H1 (cell line): ENCODE results near the gene AMOT. TPM values are rescaled to one million over a fixed set of nuclear protein-coding genes. Genes with fewer than 3 reads are reported as not detected.

Source experiments
- CTCF ChIA-PET: fragments of 300-600 bp; sonication (Branson Sonifier 250); formaldehyde crosslinking; loops from one replicate; lab custom pipeline; 2021; ENCODE audit not compliant: partially characterized antibody; lab: Charles Lee
- POLR2A ChIA-PET: fragments of 300-600 bp; sonication (Branson Sonifier 250); formaldehyde crosslinking; loops from one replicate; lab custom pipeline; 2021; ENCODE audit warnings: inconsistent platforms; ENCODE audit not compliant: partially characterized antibody; lab: Charles Lee
- DNase-seq, 2 experiments: peaks; one replicate each; pipeline versions ENCODE4 v3.0.0 to v3.0.0-alpha.2; 2010 to 2022; ENCODE audit warnings: low spot score in 2 of 2, low read depth in 1 of 2, mixed read lengths in 1 of 2
- FAIRE-seq: peaks from 2 replicates; lab custom pipeline; 2011; peaks lifted over from hg19 to GRCh38; lab: Jason Lieb, UNC
- H2AFZ ChIP-seq: 2 replicates; pipeline ENCODE4 v1.8.1; 2012; ENCODE audit warnings: low read length, inconsistent platforms
- H2AK5ac ChIP-seq: 2 replicates; pipeline ENCODE4 v1.6.1; 2013; ENCODE audit warnings: low read depth, low read length
- H2BK120ac ChIP-seq: replicated peaks from 2 replicates; pipeline ENCODE3; 2013; ENCODE audit warnings: low read depth, low read length, inconsistent platforms
- H2BK12ac ChIP-seq: 2 replicates; pipeline ENCODE4 v1.6.1; 2013; ENCODE audit warnings: low read depth, low read length
- H2BK15ac ChIP-seq: 2 replicates; pipeline ENCODE4 v1.6.1; 2013; ENCODE audit warnings: low read length
- H2BK20ac ChIP-seq: 2 replicates; pipeline ENCODE4 v1.6.1; 2013; ENCODE audit warnings: low read length
- H2BK5ac ChIP-seq: 2 replicates; pipeline ENCODE4 v1.6.1; 2013; ENCODE audit warnings: low read depth, low read length
- H3K14ac ChIP-seq: 2 replicates; pipeline ENCODE4 v1.6.1; 2013; ENCODE audit warnings: inconsistent platforms; ENCODE audit not compliant: insufficient read length
- H3K18ac ChIP-seq: 2 replicates; pipeline ENCODE4 v1.6.1; 2013; ENCODE audit warnings: low read length; ENCODE audit errors: extremely low read depth
- H3K23ac ChIP-seq: 2 replicates; pipeline ENCODE4 v1.6.1; 2013; ENCODE audit warnings: inconsistent platforms; ENCODE audit not compliant: insufficient read length
- H3K23me2 ChIP-seq: 2 replicates; pipeline ENCODE4 v1.6.1; 2013; ENCODE audit warnings: low read depth, low read length
- H3K27ac ChIP-seq: 2 replicates; pipeline ENCODE4 v1.6.1; 2011; ENCODE audit warnings: low read depth, low read length, inconsistent platforms
- H3K27me3 ChIP-seq, 4 experiments: replicated peaks in 1 of 4; 1 replicate in 1 of 4; 2 replicates in 3 of 4; pipeline versions ENCODE4 v1.6.1 to v1.8.1; 2011 to 2013; ENCODE audit warnings: low read length in 3 of 4, mild to moderate bottlenecking in 3 of 4, inconsistent platforms in 2 of 4, mixed read lengths in 2 of 4, moderate library complexity in 1 of 4; ENCODE audit not compliant: control insufficient read depth in 3 of 4, insufficient read depth in 3 of 4; ENCODE audit errors: extremely low read depth in 1 of 4
- H3K36me3 ChIP-seq, 4 experiments: 2 replicates each; pipeline versions ENCODE4 v1.6.1 to v1.8.1; 2011 to 2013; ENCODE audit warnings: mild to moderate bottlenecking in 4 of 4, low read length in 3 of 4, moderate library complexity in 2 of 4, control low read depth in 1 of 4, inconsistent platforms in 1 of 4; ENCODE audit not compliant: insufficient read depth in 4 of 4, control insufficient read depth in 2 of 4
- H3K4ac ChIP-seq: replicated peaks from 2 replicates; pipeline ENCODE3; 2013; ENCODE audit warnings: low read length, low read depth, mixed read lengths, inconsistent platforms; ENCODE audit not compliant: insufficient read length
- H3K4me1 ChIP-seq, 4 experiments: replicated peaks in 1 of 4; 1 replicate in 1 of 4; 2 replicates in 3 of 4; pipeline versions ENCODE4 v1.6.1 to v1.8.1; 2011 to 2013; ENCODE audit warnings: low read length in 3 of 4, inconsistent platforms in 2 of 4, mixed read lengths in 1 of 4; ENCODE audit not compliant: insufficient read depth in 4 of 4, control insufficient read depth in 3 of 4
- H3K4me2 ChIP-seq, 2 experiments: 2 replicates each; pipeline versions ENCODE4 v1.6.1 to v1.8.1; 2011 to 2013; ENCODE audit warnings: low read depth in 2 of 2, low read length in 2 of 2, control low read depth in 1 of 2, inconsistent platforms in 1 of 2, mild to moderate bottlenecking in 1 of 2; ENCODE audit not compliant: insufficient read depth in 1 of 2
- H3K4me3 ChIP-seq, 4 experiments: fragments of 200-600, 300-600 bp in 1 of 4; sonication (generic), shearing (Covaris generic), sonication (Bioruptor Twin) in 1 of 4; 2 replicates each; pipeline versions ENCODE4 v1.5.1 to v1.8.1; 2011 to 2016; ENCODE audit warnings: low read length in 4 of 4, low read depth in 3 of 4, control low read depth in 2 of 4, inconsistent platforms in 2 of 4, mild to moderate bottlenecking in 2 of 4, mixed read lengths in 1 of 4, moderate library complexity in 1 of 4; ENCODE audit not compliant: insufficient read depth in 2 of 4; ENCODE audit errors: extremely low read depth in 1 of 4
- H3K56ac ChIP-seq: replicated peaks from 2 replicates; pipeline ENCODE3; 2013; ENCODE audit warnings: low read depth, mild to moderate bottlenecking, mixed read lengths, low read length, inconsistent platforms; ENCODE audit not compliant: insufficient read length
- H3K79me1 ChIP-seq: 2 replicates; pipeline ENCODE4 v1.6.1; 2013; ENCODE audit warnings: low read depth, low read length, control low read depth
- H3K79me2 ChIP-seq, 2 experiments: 2 replicates each; pipeline versions ENCODE4 v1.6.1 to v1.8.1; 2012 to 2013; ENCODE audit warnings: low read length in 2 of 2, mild to moderate bottlenecking in 2 of 2, inconsistent platforms in 1 of 2; ENCODE audit not compliant: insufficient read depth in 2 of 2, control insufficient read depth in 1 of 2
- H3K9ac ChIP-seq, 4 experiments: replicated peaks in 1 of 4; 1 replicate in 1 of 4; 2 replicates in 3 of 4; pipeline versions ENCODE4 v1.6.1 to v1.8.1; 2011 to 2013; ENCODE audit warnings: low read depth in 3 of 4, low read length in 3 of 4, control low read depth in 2 of 4, mild to moderate bottlenecking in 2 of 4, moderate library complexity in 2 of 4, inconsistent platforms in 1 of 4; ENCODE audit errors: extremely low read depth in 1 of 4
- H3K9me3 ChIP-seq, 2 experiments: 2 replicates each; pipeline versions ENCODE4 v1.6.1 to v1.8.1; 2012 to 2013; ENCODE audit warnings: mild to moderate bottlenecking in 2 of 2, moderate library complexity in 2 of 2, control low read depth in 1 of 2, inconsistent platforms in 1 of 2, low read depth in 1 of 2, low read length in 1 of 2, mixed read lengths in 1 of 2; ENCODE audit not compliant: insufficient read depth in 2 of 2
- H4K20me1 ChIP-seq, 2 experiments: replicated peaks in 1 of 2; 2 replicates each; pipeline versions ENCODE3 to v1.8.1; 2011 to 2013; ENCODE audit warnings: inconsistent platforms in 2 of 2, low read length in 2 of 2, mild to moderate bottlenecking in 1 of 2; ENCODE audit not compliant: insufficient read depth in 2 of 2, control insufficient read depth in 1 of 2
- H4K5ac ChIP-seq: 2 replicates; pipeline ENCODE4 v1.6.1; 2013; ENCODE audit warnings: low read length, low read depth, mixed read lengths, inconsistent platforms; ENCODE audit not compliant: insufficient read length
- H4K8ac ChIP-seq: 2 replicates; pipeline ENCODE4 v1.8.0; 2013; ENCODE audit warnings: mild to moderate bottlenecking, moderate library complexity, low read length, inconsistent platforms; ENCODE audit not compliant: insufficient read depth; ENCODE audit errors: extremely low read depth
- H4K91ac ChIP-seq: replicated peaks from 2 replicates; pipeline ENCODE3; 2013; ENCODE audit warnings: low read length, mixed read lengths, inconsistent platforms; ENCODE audit not compliant: insufficient read length
- TCF12 ChIP-seq: IDR thresholded peaks from 2 replicates; pipeline ENCODE4 v1.6.1; 2011; ENCODE audit warnings: low read depth, mild to moderate bottlenecking, low read length
- WGBS, 2 experiments: shearing (Covaris generic) in 1 of 2; methylation state at CpG; one replicate each; pipeline versions ENCODE4 v1.1.6 to v1.1.7; 2013 to 2015; ENCODE audit warnings: low lambda C conversion rate in 2 of 2, mixed read lengths in 2 of 2, inconsistent platforms in 1 of 2, low coverage in 1 of 2, missing lambda C conversion rate in 1 of 2; ENCODE audit not compliant: insufficient replicate concordance in 2 of 2, insufficient coverage in 1 of 2, insufficient read length in 1 of 2; ENCODE audit errors: extremely low coverage in 1 of 2, missing lambda C conversion rate in 1 of 2; 5-methylcytosine and 5-hydroxymethylcytosine counted together
- polyA plus RNA-seq, 7 experiments: library from polyadenylated mRNA; depleted of rRNA in 3 of 7; stranded (reverse) in 5 of 7; unstranded in 2 of 7; fragments of >200 nt in 5 of 7; fragments of 200-250 nt in 2 of 7; gene quantifications; 1 replicate in 5 of 7; 2 replicates in 1 of 7; 4 replicates in 1 of 7; pipeline versions ENCODE4 v1.2.1 to v1.2.3, GENCODE V29; 2011 to 2013; ENCODE audit warnings: missing spikeins in 2 of 7, mixed read lengths in 2 of 7
- total RNA-seq: library from RNA; stranded (reverse); fragmentation: NEBNext Ultra II Directional; extraction: Animal tissue kit (Norgen Biotek cat#: 25700); gene quantifications from 2 replicates; pipeline ENCODE4 v1.2.1, GENCODE V29; 2021

Gene AMOT
- total and polyA plus RNA-seq, 2 of the 8 experiments (the other 6 are each of a cell fraction or from before 2014, with no cell fraction given), result 2.3 to 7.1 TPM

- no peak overlapping the region for H2BK5ac ChIP-seq
- no peak overlapping the region for H3K18ac ChIP-seq
- FAIRE-seq (no peak), DNase-seq (no peak)
- no peak overlapping the region for H2AFZ ChIP-seq
- H3K27ac ChIP-seq, result no peak overlapping the region
- H4K20me1 ChIP-seq, result no peaks in the 10 kb centered on the region
- H4K91ac ChIP-seq, result no peak overlapping the region
- H3K56ac ChIP-seq, result no peak overlapping the region
- no peak overlapping the region for H2BK15ac ChIP-seq
- H3K14ac ChIP-seq, result no peak overlapping the region
- H3K4me2 ChIP-seq, result peak overlapping the region in 1 of 2 experiments; percentile 18; a peak in 1 of 4 replicates
- H3K4ac ChIP-seq, result no peak overlapping the region
- ChIA-PET CTCF (no interaction called here), POLR2A (no interaction called here)
- no peaks in the 10 kb centered on the region for H3K9me3 ChIP-seq
- H2BK120ac ChIP-seq, result no peak overlapping the region
- no peak overlapping the region for H2AK5ac ChIP-seq
- H3K79me2 ChIP-seq, result no peaks in the 10 kb centered on the region
- no peak overlapping the region for H3K9ac ChIP-seq
- no peak for TF ChIP-seq TCF12
- H3K27me3 ChIP-seq, result peaks cover 5 to 21% (median 17%) of the 10 kb centered on the region in 4 experiments
- H2BK12ac ChIP-seq, result no peak overlapping the region
- H3K36me3 ChIP-seq, result no peaks in the 10 kb centered on the region
- peaks cover 0 to 3% (median 1%) of the 10 kb centered on the region in 4 experiments; a peak in 4 of 7 replicates for H3K4me1 ChIP-seq
- H2BK20ac ChIP-seq, result no peak overlapping the region
- H4K5ac ChIP-seq, result no peak overlapping the region
- H4K8ac ChIP-seq, result no peak overlapping the region
- H3K4me3 ChIP-seq, result no peak overlapping the region
- no peaks in the 10 kb centered on the region for H3K79me1 ChIP-seq
- H3K23ac ChIP-seq, result no peak overlapping the region
- H3K23me2 ChIP-seq, result no peaks in the 10 kb centered on the region; the same call in 1 of the 2 replicates
- 60% methylated on average over 1 of the region's 1 CpG; no CpG with 5 or more reads in 1 of the 2 experiments for WGBS, 2 experiments
These were observed 3.1 kb downstream of the AMOT start for GRCh38 chrX:112837531-112837930.
